TTC549 (cell line): ENCODE data around the gene CLCN7.

ENCODE experiments used
- FAIRE-seq: peaks from 2 replicates; lab custom pipeline; 2012; peaks lifted over from hg19 to GRCh38; lab: Jason Lieb, UNC

CLCN7 gene, protein sequence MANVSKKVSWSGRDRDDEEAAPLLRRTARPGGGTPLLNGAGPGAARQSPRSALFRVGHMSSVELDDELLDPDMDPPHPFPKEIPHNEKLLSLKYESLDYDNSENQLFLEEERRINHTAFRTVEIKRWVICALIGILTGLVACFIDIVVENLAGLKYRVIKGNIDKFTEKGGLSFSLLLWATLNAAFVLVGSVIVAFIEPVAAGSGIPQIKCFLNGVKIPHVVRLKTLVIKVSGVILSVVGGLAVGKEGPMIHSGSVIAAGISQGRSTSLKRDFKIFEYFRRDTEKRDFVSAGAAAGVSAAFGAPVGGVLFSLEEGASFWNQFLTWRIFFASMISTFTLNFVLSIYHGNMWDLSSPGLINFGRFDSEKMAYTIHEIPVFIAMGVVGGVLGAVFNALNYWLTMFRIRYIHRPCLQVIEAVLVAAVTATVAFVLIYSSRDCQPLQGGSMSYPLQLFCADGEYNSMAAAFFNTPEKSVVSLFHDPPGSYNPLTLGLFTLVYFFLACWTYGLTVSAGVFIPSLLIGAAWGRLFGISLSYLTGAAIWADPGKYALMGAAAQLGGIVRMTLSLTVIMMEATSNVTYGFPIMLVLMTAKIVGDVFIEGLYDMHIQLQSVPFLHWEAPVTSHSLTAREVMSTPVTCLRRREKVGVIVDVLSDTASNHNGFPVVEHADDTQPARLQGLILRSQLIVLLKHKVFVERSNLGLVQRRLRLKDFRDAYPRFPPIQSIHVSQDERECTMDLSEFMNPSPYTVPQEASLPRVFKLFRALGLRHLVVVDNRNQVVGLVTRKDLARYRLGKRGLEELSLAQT

DNA sequence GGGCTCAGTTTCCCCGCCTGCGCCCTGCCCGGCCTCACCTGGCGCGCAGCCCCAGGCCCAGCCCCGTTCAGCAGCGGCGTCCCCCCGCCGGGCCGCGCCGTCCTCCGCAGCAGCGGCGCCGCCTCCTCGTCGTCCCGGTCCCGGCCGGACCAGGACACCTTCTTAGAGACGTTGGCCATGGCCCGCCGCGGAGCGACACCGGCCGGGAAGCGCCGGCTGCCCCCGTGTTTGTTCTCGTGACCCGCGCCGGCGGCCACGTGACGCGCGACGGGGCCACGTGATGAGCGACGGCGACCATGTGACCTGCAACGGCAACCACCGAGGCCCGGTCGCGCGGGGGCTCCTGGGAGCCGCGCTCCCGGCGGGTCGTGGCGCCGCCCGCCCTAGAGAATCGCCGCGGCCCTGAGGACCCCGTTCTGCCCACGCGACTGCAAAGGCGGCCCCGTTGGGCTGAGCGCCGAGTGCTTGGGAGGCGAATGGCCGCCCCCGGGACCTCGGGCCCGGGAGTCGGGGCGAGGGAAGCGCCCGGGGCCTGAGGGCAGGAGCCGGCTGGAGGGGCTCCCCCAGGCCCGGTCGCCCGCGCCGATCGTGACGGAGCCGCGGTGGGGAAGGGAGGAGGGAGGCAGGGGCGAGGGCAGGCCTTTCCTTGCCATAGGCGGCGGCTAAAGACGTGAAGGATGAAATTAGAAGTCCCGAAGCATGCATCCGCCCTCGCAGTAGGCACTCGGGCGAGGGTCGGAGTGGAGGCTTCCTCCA, at the start of gene CLCN7:
Gene CLCN7 (minus strand): TSS at position 233 of the 756 bp plus-strand sequence. CDS start 54 bp downstream, at position 179.
- FAIRE-seq, result no peak

DNA sequence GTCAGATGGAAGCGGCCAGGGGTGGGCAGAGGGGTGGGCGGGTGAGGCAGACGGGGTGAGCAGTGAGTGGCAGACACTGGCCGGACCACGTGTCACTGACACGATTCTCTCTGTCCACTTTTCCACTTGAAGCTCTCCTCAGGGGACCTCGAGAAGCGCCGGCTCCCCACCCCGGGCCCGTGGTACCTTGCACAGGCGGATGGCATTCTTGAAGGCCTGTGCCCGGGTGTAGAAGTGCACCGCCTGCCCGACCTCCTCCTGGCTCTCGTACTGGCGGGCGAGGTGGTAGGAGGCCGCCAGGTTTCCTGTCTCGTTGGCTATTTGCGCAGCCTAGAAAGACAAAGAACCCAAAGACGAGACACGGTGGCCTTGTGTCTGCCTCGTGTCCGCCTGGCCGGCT, 49.5 kb upstream of the CLCN7 start:
- no peak for FAIRE-seq

DNA sequence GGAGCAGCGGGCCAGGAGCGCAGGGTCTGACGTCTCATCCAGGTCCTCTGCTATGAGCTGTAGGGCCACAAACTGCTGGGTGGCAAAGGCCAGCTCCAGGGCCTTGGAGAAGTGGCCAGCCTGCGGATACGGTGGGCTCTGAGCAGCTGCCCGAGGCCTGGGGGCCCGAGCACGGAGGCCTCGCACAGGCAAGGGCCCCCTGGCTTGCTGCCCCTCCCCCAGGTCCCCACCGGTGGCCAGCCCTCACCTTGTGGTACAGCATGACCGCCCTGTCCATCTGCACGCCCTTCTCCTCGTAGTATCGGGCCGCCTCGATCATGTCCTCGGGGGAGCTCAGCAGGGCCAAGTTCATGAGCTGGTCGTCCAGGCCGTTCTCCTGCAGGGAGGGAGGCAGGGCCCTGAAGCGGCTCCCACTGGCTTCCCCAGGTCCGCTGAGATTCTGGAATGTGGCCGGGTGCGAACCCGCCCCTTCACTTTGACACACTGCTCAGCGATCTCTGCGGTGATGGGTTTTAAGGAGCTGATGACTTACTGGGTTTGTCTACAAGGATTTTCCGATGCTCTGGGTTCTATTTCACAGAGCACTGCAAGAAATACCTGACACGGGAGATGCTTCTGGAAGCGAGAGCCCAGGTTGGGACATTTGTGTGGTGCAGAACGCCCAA, 48.9 kb upstream of the CLCN7 start:
- no peak for FAIRE-seq

DNA sequence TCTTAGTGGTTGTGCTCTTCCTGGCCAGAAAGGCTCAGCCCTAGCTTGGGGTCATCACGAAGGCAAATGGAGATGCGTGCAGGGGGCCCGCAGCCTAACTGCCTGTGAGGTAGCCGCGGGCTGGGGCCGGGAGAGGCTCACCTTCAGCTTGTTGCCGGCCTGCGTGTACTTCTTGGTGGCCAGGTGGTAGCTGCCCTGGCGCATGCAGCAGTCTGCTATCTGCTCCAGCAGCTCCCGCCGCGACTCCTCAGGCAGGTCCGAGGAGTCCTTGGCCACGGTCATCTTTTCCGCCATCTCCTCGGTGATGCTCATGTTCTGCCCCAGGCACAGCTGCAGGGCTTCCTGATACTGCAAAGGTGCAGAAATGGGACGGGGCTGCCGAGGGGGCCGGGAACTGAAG, 45.6 kb upstream of the CLCN7 start:
- FAIRE-seq, result no peak

DNA sequence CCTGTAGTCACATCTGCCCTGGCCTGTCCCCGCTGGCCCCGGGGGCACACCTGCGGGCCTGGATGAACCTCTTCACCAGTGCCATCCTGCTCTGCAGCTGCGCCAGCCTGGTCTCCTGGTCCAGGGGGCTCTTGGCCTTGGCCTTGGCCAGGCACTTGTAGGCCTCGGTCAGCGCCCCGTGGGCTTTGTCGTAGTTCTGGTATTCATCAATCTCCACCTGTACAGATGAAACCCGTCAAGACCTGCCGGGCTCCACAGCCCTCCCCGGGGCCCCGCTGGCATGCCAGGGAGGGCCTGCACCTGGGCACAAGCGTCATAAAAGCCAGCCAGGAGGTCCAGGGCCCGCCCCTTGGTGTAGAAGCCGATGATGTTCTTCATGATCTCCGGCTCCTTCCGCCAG, 45.0 kb upstream of the CLCN7 start:
- no peak for FAIRE-seq

DNA sequence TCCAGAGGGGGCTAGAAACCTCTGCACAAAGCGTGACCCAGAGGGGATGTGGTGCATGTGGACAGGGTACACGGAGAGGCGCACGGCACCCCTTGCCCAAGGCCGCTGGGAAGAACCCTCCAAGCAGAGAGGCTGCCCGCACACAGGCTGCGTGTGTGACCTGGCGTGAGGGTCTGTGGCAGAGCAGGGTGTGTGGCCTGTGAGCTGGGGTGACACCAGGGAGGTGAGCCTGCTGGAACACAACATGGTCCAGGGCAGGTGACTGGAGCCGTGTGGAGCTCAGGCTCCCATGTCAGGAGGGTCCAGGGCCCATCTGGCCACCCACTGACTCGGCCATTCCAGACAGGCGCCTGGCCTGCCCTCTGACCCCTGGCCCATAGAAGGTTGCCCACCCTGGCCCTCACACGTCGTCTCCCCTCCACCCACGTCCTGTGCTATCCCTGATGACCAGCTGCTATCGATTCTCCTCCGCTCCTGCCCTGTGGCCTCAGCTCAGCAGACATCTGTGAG, 43.9 kb upstream of the CLCN7 start:
- FAIRE-seq, result no peak

DNA sequence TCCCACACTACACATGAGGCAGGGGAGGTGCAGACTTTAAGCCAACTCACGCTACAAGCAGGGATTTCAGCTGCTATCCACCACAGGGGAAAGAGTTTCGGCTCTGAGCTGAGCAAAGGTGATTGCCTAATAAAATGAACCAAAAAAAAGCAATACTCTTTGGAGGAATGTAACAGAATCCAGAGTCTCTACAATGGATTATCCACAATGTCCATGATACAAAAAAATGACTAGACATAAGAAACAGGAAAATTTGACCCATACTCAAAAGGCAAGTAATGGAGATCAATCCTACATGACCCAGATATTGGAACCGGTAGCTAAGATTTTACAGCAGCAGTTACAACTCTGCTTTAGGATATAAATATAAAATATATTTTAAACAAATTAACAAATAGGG, 39.7 kb upstream of the CLCN7 start:
- FAIRE-seq, result no peak

DNA sequence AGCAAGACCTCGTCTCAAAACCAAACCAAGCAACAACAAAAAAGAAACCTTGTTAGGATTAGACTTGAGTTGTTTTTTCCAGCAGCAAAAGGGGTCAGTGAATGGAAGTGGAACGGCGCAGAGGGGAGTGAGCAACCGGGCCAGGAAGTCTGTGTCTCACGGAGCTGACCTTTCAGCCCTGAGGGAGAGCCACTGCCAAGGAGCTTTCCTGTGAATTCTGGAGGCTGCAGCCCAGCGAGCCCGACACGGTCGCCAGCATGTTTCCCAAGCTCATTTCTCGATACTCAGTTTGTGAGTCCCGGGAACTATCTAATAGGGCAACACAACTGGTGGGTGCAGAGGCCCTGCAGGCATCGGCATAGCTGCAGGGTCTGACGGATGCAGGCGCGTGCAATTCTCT, 37.9 kb upstream of the CLCN7 start:
- FAIRE-seq, result no peak

DNA sequence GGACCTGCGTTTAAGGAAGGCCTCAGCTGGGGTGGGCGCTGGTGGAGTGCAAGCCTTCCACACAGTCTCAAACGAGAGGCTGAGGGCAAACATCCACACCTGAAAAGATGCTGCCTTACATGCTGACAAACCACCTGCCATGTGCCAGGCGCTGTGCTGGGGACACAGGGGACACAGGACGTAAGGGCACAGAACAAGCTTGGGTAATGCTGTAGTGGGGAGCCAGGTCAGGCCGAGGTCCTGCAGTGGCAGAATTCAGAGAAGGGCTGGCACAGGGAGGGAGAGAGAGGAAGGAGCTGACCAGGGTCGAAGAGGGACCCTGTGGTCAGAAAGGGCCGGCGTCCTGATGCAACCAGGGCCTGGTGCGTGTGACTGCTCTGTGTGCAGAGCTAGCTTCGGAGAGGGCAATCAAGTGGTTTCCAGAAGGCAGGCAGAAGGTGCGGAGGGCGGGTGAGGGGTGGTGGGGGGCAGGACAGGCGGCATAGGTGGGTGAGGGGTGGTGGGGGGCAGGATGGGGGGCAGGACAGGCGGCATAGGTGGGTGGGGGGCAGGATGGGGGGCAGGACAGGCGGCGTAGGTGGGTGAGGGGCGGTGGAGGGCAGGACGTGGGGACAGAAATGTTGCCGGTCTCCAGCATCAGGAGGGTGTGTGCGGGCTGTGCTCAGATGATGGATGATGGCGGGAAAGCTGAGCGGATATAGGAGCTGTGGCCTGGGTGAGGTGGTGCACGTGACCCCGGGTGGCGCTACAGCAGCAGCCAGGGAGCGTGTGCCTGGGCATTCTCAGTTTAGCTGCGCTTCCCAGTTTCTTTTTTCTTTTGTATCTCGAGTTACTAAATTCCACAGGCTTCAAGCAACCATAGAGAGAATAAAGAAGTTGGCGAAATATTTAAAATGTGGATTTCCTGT, 37.1 kb upstream of the CLCN7 start:
- FAIRE-seq, result no peak

DNA sequence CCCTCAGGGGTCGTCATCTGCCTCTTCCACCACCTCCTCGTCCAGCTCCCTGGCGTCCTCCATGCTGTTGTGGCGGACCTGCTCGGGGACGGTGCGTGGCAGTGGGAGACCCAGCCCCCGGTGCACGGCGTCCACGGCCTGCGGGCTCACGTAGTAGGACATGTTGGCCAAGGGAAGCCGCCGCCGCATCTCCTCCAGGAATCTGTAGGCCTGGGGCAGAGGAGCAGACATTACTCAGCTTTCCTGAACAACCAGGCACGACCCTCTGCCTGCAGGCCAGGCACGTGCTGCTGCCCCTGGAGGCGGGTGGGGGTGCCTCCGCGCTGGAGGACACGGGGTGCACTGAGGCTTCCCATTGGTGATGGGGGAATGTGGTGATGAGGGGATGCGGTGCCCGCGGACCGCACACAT, 36.1 kb upstream of the CLCN7 start:
- FAIRE-seq, result no peak

DNA sequence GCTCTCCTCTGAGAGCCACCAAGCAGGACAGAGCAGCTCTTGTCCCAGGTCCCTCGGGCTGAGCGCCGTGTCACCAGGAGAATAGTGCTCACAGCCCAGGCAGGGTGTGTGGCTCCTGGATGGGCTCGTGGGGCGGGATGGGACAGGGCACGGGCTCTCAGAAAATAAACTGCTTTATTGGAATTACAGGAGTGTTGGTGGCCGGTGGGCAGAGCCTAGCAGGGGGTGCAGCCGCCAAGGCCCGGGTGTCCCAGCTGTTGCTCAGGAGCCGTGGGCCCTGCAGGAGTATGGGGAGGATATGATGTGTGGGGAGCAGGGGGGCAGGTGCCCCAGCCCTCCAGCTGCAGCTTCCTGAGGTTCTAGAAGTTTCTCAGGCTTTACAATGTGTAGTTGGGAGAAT, 35.4 kb upstream of the CLCN7 start:
- FAIRE-seq, result no peak

DNA sequence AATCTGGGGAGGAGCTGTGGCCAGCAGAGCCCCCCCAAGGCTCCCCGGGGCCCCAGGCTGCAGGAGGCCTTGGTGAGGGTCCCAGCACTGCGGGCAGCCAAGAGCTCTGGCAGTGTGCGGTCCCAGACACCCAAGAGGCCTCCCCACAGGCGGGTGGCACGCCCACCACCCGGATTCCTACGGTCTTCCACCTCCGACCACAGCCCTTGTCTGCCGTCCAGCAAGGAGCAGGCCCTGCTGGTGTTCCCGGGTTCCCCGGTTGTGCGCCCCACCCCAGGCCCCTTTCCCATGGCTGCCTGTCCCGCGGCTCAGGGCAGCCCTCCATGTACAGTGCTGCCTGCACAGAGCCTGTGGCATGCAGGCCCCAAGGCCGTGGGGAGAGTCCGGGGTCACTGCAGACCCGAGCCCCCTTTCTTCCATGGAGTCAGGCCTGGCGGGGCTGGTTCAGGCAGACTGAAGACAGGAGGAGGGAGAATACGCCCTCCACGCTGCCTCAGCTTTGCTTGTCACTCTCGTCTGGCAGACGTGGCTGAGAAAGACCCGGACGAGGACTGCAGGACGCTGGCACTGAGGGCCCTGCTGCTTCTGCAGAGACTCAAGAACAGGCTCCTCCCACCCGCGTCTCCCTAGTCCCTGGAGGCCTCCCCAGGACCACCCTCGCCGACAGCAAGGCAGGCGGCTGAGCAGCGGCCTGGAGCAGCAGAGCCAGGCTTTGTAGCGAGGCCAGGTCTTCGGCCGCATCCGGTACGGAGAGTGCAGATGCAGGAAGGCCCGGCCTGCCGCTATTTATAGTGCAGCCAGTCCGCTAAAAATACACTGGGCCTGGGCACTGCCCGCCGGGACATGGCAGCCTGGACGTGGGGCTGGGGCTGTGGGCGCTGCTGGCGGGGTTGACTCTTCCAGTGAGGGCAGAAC, 34.7 kb upstream of the CLCN7 start:
- FAIRE-seq, result no peak

DNA sequence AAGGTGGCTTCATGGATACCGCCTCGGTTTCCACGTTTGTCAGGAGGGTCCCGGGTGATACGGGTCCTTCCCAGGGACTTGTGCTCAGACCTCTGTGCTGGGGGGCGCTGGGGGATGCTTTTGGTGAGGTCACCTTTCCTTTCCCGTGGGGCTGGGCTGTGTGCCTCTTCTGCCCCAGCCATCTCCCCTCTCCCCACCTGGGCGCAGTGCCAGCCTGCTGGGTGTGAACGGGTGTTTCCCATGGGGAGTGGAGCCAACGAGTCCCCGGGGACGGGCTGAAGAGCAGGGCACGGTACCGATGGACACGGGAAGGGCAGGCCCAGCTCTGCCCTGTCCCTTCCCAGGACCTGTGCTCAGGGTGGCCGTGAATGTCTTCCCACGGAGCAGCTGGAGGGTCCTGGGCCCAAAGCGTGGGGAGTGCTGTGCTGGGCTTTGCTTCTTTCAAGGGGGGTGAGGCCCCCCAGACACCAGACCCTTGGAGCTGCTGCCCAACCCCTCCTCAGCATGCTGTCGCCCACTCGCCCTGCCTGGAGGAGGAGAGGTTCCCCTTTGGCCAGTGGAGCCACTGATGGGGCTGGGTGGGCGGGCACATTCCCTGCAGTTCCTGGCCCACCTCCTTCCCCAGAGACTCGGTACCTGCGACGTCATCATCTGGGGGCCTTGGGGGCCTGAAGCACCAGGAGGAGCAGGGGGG, 33.8 kb upstream of the CLCN7 start:
- no peak for FAIRE-seq

DNA sequence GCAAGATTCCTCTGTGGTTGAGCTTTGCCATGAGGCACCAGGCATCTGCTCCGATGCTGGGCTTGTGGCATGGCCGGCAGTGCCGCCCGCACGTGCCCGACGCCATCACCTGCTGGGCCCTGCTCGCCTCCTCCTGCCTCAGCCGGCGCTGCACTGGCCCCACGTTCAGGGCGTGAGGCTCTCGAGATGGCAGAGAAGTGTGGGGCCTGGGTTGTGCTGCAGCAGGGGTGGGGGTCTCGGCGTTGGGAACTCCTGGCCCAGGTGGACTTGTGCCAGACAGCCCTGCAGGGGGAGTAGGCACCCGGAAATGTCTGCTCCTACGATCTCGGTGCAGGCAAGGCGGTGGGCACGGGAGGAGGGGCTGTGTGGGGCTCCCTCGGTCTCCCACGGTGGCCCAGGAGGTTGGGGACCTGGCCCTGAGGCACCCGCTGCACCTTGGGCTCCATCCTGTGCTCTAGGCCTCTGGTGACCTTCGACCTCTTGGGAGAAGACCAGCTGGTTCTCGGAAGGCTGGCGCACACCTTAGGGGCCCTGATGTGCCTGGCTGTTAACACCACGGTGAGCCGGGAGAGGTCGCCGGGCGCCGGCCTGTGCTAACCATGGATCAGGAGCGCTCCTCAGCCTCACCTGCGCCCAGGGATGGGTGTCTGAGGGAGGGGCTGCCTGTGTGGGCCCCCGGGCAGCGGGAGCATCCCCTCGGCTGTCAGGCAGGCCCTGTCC, 31.8 kb upstream of the CLCN7 start:
- FAIRE-seq, result no peak

DNA sequence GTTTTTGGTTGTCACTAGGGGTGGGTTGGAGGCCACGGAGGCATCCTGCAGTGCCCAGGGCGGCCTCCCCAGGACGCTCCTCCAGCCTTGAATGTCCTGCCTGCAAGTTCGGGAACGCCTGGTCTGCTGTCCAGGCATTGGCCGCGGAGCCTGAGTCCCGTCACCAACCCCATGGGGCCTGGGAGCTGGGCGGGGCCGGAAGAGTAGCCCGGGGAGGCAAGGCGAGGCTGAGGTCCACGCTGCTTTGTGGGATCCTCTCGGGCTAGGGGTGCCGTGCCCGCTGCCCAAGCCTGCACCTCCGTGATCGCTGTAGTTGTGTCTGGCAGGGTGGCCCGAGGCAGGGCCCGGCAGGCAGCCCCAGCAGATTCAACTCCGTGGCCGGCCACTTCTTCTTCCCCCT, 31.1 kb upstream of the CLCN7 start:
- no peak for FAIRE-seq

DNA sequence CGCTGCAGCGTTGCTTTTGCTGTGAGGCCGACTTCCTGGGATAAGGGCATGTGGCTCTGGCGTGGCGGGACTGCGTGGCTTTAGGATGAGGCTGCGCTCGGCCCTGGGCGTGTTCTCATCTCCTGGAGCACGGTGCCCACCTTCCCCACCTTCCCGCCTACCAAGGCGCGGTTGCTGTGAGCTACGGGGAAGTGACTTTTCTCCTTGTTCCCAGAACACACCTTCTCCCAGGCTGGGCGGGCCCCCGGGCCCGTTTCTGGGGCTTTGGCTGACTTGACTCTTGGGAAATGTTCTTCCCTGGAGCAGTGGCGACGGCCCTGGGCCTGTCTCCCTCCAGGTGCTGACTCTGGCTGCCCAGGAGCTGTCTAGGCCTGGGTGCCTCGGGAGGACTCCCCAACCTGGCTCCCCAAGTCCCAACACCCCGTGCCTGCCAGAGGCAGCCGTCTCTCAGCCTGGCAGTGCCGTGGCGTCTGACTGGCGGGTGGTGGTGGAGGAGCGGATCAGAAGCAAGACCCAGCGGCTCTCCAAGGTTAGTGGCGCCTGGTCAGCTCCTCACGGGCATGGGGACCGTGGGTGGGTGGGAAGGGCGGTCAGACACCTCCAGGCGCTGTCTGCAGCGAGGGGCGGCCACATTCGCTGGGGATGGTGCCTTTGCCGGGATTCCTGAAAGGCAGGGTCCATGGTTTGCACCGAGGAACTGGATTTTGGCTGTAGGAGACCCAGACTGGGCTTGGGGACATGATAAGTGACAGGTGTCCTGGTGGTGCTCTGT, 30.4 kb upstream of the CLCN7 start:
- no peak for FAIRE-seq

DNA sequence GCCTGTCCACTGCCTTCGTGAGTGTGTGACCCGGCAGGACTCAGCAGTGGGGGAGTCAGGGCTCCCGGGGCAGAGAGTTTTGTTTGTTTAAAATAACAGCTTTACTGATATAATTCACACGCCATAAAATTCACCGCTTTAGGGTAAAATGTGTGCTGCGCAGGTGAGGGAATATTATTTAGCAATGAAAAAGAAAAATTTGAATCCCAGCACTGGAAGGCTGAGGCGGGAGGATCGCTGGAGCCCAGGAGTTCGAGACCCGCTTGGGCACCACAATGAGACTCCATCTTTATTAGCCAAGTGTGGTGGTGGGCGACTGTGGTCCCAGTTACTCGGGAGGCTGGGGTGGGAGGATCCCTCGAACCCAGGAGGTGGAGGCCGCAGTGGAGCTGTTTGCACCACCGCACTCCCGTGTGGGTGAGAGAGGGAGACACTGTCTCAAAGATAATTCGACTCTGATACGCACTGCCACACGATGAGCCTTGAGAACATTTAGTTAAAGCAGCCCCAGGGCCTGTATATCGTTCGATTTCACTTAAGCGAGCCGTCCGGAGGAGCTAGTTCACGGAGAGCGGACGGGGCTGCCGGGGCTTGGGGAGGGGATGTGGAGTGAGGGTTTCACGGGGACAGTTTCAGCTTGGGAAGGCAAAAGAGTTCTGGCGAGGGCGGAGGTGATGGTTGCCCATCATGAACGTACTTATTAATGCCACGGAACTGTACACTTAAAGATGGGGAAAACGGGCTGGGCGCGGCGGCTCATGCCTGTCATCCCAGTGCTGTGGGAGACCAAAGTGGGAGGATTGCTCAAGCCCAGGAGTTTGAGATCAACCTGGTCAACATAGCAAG, 28.5 kb upstream of the CLCN7 start:
- FAIRE-seq, result no peak
